HG03457 (cell line): ENCODE measurements around the gene IGF1R.

ENCODE experiments used
- ATAC-seq: cut with Tn5 transposase; IDR thresholded peaks from one replicate; pipeline ENCODE4 v1.9.1; 2021; ENCODE audit warnings: moderate number of reproducible peaks; ENCODE audit not compliant: unreplicated experiment

IGF1R gene

DNA sequence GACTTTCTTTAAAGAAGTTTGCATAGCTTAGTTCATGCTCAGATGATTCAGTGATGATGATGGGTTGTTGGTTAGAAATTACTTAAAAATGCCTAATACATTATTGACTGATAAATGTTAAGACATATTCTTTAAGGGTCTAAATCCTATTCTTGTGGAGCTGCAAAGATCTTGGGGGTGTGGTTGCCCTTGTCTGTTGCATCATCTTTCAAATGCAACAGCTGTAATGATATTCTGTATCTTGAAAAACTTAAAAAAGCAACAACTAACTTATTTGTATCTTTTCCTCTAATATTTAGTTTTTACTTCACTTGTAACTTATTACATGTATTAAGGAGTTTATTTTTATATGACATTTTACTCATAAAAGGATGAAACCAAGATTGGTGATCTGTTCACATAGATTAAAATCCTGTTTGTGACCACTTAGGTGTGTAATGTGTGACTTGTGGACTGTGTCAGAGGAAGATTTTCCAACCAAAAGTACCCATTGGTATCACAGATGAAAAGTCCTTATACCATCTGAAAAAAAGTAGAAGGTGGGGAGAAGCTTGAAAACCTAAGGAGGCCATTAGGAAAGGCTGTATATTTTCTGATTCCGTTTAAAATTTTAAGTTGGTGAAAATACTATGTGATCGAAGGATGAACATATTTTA lies 142.8 kb downstream of the IGF1R start:
- no peak for ATAC-seq

DNA sequence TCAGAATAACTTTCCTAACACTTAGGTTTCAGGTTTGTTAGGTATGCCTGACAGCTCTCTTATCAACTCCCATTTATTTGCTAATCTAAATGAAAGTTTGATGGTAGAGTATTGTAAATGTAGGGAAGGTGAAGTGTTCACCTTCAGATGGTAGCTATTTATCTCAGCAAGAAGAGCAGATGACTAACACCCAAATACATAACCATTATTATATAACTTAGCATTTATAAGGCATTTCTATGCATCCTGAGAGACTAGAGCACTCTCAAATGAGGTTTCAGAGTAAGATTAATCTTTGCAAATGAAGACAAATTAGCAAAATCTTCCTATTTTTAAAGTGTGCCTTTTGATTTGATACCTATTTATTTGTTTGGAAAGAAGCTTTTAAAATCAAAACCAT lies 143.8 kb downstream of the IGF1R start:
- no peak for ATAC-seq

DNA sequence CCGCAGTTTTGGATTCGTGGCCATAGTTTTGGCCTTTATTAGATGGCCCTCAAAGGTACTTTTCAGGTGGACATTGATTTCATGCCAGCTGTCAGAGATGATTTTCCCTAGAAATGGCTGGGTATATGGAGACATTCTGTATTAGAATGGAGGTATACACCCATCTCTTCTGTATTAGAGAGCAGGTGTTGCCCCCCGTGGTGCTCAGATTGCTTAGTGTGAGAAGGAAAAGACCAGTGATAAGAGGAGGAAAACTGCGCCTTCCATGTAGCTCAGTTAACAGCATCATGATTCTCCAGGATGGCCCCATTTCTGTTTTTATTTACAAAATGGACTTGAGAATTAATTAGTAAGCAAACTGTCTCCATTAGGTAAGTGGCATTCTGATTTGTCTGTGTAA lies 145.9 kb downstream of the IGF1R start:
- no peak for ATAC-seq

DNA sequence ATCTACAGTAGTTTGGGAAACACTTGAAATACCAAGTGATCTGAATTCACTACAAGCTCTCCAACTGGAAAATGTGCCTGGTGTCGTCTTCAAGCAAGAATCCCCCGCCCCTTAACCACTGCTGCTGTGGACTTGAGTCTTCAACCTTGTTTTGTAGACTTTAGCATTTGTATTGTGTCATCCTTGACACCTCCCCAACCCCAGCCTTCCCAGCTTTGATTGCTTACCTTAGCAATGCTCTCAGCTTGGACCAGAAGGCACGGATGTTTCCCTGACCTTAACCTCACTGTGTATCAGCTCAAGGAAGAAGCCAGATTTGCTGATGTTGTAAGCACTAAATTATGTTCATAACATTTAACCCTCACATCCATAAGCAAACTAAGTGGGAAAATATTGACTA lies 146.4 kb downstream of the IGF1R start:
- no peak for ATAC-seq

DNA sequence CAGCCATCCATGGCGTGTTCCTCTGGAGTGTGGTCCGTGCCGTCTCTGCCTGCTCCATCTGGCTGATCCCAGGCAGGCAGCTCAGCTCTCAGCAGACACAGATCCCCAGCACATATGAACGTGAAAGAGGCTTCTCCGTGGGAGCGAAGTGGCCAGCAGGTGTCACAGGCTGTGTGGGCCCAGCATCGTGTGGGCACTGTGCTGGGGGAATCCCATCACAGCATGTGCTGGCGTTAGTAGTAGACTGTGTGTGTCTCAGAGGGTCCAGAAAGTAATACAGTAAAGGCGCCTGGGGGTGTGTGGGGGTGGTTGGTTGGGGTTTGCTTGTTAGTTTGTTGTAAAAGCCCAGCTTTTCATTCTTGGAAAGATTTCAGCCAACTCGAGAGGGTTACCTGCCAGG lies 147.6 kb downstream of the IGF1R start:
- no peak for ATAC-seq

DNA sequence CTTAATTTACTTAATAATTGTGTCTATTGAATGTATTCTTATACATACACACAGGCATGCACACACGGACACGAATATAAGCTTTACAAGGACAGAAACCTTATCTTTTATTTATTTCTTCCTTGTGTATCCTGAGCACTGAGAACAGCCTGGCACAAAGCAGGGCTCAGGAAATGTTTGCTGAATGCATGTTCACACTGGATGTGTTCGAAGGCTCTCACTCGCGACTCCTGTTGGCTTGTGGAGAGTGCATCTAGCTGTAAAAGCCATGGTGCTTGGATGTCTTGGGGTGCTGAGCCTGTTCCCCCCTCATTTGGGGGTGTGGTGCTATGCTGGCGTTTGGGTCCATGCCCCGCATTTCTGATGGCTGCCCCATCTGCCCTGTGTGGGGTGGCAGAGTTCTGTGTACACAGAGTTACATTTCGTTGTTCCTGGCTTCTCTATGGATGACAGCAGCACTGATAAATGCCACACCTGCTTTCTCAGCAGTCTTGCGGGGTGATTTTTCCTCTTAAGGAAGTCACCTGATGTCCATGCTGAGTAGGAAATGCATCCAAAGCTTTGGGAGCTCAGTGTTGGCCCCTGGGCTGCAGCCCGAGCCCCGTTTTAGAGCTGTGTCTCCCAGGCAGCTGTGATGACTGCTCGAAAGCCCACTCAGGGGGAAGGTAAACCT lies 148.5 kb downstream of the IGF1R start:
- no peak for ATAC-seq

DNA sequence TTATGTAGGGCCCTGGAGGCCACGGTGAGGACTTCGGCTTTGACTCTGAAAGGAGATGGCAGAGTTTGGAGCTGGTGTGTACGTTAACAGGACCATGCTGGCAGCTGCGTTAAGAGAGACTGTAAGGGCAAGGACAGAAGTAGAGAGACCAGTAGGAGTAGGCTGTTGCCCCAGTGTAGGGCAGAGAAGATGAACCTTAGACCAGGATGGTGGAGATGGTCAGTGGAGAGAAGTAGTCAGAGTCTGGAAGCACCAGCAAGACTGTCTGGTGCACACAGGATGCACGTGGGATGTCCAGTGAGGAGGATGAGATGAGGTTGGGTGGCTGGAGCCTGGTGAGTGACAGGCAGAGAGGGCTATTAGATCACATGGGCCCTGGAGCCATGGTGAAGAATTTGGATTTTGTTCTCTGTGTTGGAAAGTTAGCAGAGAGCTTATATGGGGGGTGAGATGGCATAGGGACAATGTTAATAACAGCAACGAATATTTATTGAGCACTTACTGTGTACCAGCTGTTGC lies 150.1 kb downstream of the IGF1R start:
- ATAC-seq, result no peak

DNA sequence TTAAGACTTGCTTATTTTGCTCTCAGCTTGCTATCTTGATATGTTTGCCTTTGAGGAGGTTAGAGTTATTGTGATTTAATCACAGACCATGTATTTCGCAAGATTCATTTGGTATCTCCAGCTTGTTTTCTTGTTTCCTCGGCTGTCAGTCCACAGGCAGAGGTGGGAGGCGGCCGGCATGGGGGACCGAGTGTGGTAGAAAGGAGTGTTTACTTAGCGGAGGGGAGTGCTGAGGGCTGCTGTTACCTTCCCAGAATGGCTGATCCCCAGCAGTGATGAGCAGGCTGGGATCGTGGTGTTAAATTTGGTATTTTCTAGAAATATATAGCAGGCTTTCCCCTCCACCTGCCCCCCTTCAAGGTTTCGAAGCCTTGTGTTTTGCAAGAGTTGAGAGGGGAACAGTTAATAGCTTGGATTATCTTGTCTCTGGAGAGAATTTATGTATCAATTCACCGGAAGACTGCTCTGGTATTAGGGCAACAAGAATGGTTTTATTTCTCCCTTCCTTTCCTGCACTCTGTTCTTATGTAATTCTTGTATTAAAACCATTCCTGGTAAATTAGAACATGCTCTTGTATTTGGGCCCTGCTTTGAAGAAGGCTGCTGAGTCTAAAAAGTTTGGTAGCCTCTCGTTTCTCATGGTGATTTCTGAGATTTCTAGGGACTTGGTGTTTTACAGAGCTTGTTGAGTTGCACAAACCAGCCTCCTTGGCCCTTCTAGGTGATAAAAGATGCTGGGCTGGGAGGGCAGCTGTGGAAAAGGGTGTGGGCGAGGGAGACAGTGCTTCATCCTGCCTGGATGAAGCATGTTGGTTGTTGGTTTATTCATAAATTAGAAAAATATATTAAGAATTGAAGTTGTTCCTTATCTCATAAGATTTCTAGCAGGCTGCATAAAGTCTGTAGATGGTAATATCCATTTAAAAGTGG lies 151.4 kb downstream of the IGF1R start:
- ATAC-seq, result no peak

DNA sequence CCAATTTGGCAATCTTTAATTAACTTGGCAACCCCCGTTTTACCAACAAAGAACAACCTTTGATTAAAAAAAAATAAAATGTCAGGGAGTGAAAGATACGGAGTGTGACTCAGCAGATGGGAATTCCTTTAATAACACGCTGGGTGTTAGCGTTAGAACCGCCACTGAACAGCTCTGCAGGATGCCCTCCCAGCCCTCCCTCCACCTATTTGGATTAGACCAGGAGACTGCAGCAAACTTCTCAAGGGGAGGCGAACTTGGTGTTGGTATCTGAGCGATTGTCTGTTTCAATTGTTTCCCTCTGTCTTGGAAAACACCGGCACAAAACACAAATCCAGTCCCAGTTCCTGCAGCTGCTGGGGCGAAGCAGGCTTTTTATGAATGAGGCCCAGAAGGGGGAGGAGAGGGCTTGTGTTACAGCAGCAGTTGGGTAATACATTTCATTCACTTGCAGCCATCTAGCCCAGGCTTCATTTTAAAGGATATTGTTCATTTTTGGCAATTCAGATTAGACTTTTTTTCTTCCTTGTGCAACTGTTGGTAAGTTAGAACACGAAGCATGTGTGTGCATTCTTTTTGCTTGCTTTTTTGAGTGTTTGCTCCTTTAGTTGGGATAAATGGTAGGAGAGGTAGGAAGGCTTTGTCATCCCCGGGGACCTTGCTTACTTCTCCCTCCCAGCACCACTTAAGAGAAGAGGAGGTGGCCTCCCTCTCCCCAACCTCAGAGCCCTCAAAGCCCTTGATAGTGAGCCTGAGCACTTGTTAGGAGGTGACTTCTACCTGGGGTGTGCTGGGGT lies 152.3 kb downstream of the IGF1R start:
- ATAC-seq, result no peak

DNA sequence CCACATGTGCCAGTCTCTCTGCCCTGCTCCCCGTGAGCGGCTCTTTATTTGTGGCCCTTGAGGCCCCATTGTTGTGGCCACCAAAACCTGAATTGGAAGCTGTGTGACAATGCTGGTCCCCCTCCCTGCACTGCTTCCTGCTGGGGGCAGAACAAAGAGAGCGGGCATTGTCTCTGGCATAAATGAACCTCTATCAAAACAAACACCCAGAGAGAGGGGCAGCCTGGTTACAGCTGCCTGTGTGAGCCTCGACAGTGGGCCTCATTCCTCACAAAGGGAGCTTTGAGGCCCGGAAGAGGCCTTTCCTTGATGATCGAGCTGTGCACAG lies 152.9 kb downstream of the IGF1R start:
- ATAC-seq, result no peak

DNA sequence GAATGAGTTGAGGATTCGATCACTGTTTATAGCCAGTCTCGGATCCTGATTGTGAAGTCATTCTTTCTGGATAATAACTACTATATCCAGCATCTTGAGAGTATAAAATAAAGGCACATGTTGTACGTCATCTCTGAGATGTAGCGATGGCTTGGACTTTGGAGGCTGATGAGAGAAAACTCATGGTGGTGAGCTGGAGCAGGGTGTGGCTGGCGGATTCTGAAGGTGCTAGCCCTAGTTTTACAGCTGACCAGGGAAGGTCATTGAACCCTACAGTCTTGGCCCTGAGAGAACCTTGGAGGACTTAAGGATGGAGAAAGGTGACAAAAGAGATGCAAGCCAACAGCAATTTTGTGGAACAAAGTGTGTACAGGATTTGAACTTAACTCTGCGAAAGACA lies 153.8 kb downstream of the IGF1R start:
- no peak for ATAC-seq

DNA sequence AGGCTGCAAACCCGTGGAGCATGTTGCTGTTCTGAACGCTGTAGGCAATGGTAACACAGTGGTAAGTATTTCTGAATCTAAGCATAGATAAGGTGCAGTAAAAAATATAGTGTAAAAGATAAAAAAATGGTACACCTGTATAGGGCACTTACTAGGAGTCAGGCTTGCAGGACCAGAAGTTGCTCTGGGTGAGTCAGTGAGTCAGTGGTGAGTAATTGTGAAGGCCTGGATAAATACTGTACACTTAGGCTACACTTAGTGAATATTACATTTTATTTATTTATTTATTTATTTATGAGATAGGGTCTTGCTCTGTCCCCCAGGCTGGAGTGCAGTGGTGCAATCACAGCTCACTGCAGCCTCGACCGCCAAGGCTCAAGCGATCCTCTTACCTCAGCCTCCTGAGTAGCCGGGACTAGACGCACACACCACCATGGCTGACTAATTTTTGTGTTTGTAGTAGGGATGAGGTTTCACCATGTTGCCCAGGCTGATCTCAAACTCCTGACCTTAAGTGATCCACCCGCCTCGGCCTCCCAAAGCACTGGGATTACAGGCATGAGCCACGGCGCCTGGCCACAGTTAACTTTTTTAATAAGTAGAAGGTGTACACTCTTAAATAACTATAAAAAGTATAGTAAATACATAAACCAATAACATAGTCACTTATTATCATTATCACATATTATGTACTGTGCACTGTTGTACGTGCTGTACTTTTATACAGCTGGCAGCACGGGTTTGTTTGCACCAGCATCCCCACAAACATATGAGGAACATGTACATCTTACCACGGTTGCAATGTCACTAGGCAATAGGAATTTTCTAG lies 155.1 kb downstream of the IGF1R start:
- no peak for ATAC-seq

DNA sequence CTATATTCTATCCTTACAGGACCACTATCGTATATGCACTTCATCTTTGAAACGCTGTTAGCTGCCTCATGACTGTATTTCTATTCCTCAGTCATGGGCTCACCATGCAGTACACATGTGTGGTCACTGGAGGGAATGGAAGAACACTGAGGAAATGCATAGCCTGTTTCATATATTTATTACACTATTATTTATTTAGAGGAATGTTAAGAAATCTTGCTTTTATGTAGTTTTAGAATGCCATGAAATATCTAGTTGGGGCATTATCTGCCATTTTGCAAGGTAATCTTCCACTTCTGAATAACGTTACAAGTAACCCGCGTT lies 155.7 kb downstream of the IGF1R start:
- ATAC-seq, result no peak

DNA sequence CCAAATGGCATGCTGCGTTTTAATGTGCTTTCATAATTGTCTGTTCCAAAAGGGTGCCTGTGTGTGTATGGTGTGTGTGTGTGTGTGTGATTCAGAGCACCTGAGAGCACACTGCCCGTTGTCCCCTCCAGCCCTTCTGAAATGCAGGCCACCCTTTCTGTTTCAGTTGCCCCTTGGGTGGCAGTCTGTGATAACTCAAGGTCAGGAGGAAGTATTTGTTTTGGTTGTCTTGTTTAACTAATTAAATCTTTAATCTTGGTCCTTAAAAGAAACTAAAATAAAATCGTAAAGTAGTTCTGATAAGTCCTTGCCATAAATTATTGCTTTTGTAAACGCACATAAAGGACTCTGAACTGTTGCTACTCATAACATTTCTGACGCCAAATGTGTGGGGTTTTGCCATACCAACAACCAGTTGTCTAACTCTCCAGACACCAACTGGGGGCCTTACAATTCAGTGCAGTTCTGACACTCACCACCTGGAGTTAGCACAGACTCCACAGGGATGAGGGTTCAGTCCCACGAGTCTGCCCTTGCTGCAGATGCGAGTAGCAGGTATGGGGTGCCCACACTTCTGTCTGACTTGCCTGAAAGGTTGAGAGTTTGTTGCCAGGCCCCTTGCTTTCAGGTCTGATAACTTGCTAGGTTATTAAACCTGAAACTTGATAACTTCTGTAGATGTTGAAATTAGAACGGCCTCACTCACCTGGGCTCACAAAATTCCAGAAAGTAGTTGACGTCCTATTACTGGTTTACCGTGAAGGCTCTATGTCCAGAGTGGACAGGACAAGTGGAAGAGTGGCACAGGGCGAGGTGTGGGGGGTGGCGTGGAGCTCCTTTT lies 157.3 kb downstream of the IGF1R start:
- no peak for ATAC-seq

DNA sequence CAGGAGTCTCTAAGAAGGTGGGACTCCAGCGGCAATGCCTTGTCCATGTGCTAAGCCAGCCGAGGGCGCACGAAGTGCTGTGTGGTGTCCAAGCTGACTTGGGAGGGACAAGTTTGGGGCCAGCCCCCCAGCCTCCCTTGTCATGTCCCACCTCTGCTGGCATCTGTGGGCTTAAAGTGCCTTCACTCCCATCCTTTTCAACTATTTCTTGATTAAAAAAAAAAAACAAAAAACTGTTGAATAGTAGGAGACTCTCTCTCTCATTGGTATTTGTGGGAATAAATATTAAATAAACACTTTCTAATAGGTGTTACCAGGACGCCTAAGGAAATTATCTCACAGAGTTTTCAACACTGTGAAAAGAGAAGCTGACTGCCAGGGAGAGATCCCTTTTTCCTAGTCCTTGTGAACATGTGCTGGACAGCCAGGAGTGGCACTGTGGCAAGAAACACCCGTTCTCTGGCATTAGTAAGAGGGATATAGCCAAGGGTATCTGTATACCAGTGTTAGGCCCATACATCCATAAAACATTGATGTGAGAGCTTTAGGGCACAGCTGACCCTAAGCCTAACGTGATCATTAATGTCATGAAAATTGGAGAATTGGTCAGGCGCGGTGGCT lies 158.0 kb downstream of the IGF1R start:
- no peak for ATAC-seq

DNA sequence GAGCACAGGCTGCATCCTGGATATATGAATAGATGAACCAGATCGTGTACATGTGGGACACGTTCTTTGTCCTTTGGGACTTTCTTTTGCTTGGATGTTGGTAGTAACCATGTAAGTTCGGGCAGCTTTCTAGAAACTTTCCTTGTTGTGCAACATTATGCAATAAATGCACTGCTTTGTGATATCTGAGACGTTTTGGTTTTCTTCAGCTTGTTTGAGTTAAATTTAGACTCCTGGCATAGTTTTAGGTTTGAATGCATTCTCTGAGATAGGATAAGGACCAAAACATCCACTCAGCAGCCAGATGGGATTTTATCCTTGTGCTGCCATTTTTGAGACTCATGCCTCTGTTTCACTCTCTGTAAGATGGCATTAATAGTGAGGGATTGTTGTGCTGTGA lies 158.9 kb downstream of the IGF1R start:
- no peak for ATAC-seq

DNA sequence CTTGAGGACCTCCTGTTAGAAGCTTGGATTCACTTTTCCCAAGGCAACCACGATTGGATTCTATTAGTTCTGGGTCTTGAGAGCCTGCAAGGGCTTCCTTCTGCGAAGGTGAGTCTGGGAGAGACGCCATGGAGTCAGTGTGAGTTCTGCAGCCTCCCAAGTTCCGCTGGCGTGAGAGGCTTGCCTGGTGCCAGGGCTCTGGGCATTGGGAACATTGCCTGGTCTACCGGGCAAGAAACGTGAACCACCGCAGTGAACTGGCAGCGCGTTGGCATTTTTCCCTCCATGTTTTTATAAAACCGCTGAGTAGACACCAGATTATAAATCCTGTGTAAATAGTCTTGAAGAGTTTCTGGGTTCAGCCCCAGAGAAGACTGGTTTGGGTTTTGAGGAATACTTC lies 160.9 kb downstream of the IGF1R start:
- ATAC-seq, result no peak

DNA sequence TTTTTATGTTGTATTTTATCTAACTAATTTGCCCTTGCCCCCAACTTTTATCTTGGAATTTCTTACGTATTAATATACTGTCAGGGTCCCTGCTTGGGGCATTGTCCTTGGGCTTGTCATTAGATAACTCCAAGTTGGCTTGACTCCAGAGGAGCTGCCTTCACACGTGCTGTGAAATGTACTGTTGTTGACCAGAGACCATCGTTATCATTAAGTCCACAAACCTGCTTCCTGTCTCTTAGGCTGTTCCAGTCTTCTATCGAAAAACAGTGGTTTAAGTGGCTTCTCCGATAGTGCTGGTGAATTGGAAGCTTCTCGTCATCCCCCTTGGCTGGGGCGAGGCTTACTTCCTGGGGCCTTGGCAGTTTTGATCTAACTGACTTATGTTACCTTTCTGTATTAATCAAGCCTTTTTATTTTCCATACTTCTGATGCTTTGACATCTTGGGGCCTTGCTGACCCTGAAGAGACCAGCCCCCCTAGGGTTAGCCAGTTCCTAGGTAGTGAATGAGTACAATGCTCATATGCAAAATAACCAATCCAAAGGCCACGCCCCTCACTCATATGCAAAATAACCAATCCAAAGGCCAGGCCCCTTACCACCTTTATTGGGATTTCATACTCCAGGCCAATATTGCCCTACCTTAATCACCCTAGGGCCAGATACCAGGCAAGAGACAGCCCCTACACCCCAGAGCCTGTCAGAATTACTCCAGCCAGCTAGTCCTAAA lies 164.5 kb downstream of the IGF1R start:
- no peak for ATAC-seq
